Esophagus mucosa (tissue), 1 donor: Measurements from ENCODE around the gene TRAPPC10. TPM values are rescaled to one million over a fixed set of nuclear protein-coding genes. Genes with fewer than 3 reads are reported as not detected.

Source experiments
- ATAC-seq: fragments of 200-7000 bp; cut with Tn5 transposase; one replicate; pipeline ENCODE4 v1.9.1; 2020
- total RNA-seq: library from RNA; stranded (reverse); gene quantifications from one replicate; pipeline ENCODE4 v1.2.4, GENCODE V29; 2023
- donor health status: DM: yes; HTN: yes; CAD: no.

Gene TRAPPC10
- total RNA-seq, 1 donor from 2014 or later: 20.2 TPM

DNA sequence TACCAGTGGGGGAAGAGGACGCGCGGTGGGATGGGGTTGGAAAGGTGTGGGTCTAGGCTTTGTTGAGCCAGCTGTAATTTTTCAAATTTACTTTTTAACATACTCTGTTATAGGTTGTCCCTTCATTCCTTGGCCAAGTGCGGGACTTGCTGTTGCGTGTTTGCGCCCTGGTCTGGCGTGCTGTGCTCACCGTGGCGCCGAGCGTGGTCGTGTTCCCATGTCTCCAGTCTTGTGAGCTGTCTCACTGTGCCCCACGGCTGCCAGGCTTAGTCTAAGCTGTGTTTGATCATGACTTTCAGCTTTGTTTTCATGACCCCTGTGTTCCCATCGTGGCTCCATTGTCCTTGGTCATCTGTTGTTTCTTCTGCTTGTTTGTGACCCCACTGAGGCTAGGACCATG is 26.0 kb downstream of the TRAPPC10 start:
- ATAC-seq: no peak

DNA sequence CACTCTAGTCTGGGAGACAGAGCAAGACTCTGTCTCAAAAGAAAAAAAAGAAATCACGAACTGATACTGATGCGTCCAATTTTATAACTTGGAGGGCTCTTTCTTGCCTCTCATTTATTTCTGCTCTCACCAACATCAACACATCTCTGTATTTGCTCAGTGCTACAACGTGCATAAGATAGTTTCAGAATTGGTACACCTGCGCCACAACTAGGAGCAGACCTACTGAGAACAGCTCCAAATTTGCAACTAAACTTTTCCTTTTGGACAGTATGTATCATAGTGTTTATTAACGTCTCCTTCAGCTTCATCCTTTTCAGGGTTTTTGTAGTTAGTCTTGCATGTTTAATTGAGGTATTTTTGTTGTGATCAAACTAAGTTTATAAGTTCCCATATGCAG is 27.7 kb downstream of the TRAPPC10 start:
- no peak for ATAC-seq

- ATAC-seq: no peak
Measured at GRCh38 chr21:44043613-44044012, 31.5 kb downstream of the TRAPPC10 start.

DNA sequence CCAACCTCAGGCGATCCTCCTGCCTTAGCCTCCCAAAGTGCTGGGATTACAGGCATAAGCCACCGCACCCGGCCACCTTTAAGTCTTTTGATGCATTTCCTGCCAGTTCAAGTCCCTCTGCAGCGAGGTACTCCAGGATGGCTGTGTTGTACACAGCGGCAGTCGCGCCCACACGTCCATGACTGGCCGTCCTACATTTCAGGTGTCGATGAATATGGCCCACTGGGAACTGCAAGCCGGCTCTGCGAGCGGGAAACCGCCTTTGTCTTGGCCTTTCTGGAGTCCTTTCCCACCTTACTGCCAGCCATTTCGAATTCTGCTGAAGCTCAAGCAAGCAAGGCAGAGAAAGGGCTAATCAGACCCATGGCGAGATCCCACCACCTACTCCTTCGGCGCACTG is 34.6 kb downstream of the TRAPPC10 start:
- no peak for ATAC-seq

DNA sequence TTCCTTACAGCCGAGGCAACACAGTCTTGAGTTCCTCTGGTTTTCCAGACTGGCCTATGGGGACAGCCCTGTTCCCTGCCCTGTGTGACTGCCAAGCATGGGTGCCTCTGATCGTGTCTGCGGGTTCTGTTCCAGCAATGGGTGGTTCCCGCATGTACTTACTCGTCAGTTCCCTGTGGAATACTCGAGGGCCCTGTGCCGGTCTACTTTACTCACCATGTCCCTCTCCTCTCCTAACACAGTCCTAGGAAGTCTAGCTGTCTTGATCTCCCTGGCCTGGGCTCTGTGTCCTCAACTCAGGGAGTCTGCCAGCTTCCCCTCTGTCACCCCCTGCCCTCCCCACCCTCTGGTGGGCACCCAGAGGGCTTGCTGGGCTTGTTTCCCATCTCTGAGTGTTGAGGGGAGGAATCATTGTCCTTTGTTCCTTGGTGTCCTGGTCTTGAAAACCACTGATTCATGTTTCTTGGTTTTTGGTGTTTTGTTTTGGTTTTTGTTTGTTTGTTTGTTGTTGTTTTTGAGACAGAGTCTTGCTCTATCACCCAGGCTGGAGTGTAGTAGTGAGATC is 36.0 kb downstream of the TRAPPC10 start:
- no peak for ATAC-seq

DNA sequence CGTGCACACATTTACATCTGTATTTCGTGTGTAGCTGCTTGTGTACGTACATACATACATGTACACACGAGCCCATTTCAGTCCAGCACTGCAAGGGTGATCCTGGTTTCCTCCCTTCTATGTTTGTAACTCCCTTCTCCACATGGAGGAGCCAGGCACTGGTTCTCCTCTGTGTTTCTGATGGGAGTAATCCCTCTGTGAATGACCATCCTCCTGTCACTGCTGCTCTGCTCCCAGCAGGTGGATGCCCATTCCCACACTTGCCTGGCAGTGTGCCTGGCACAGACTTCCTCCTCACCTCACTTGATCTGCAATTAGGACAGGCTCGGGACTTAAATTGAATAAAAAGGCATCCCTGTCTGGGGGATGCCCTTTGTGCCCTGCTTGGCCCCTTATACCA is 37.1 kb downstream of the TRAPPC10 start:
- no peak for ATAC-seq

DNA sequence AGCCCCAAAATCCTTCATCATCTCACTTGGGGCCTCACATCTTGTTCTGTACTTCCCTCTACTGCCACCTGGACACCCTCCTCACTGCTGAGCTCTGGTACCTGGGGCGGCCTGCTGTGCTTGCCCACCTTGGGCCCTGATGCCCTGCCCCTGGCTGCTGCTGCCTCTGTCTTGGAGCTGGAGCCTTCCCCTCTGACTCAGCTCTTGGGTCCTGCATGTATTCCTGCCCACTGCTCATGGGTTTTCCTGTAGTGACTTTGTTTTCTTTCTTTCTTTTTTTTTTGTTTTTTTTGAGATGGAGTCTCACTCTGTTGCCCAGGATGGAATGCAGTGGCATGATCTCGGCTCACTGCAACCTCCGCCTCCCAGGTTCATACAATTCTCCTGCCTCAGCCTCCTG is 37.5 kb downstream of the TRAPPC10 start:
- ATAC-seq: peak; percentile 17

DNA sequence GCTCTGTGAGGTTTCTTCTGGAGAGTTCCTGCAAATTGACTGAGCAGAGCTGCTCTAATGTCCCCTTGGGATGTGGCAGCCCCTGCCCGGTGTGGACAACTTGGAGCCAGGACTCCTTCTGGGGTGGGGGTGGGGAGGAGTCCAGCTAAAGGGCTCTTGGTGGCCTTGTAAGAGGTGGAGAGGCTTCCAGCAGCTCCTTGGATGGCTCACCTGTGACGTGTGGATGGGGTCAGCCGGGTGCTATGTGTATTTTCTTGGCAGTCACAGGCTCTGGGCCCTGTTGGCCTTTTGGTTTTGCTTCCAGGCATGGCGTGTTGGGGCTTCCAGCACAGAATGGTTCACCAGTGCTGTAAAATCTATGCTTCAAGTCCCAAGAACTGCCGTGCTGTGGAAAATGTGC is 38.2 kb downstream of the TRAPPC10 start:
- ATAC-seq: no peak

- no peak for ATAC-seq
Measured at GRCh38 chr21:44051462-44051941, 39.4 kb downstream of the TRAPPC10 start.

DNA sequence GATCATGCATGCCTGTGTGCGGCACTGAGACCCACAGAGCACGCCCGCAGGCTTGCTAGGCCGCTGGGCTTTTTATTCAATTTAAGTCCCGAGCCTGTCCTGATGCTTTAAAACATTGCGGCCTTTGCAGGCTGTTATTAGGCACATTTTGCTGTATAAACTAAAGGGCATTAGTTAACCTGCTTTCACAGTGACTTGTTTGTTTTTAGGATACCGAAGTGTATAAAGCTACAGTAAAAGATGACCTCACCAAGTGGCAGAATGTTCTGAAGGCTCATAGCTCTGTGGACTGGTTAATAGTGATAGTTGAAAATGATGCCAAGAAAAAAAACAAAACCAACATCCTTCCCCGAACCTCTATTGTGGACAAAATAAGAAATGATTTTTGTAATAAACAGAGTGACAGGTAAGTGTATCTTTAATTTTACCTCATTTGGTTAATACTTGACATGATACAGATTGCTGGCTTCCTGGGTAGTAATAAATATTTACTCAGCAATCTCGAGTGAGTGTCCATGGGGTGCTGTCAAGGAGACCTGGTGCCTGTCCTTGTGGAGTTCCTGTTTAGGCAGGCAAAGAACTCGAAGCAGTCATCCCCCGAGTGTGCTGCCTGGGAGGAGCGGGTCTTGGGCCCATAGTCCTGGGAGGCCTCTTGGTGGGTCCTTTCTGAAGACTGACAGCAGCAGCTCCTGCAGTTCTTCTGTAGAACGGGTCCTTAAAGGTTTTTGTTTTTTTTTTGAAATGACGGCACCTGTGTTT is 40.1 kb downstream of the TRAPPC10 start:
- no peak for ATAC-seq

- ATAC-seq: no peak
Measured at GRCh38 chr21:44052830-44053226, 40.7 kb downstream of the TRAPPC10 start.

- ATAC-seq: no peak
Measured at GRCh38 chr21:44053567-44053966, 41.5 kb downstream of the TRAPPC10 start.

- no peak for ATAC-seq
Measured at GRCh38 chr21:44054710-44055109, 42.6 kb downstream of the TRAPPC10 start.

DNA sequence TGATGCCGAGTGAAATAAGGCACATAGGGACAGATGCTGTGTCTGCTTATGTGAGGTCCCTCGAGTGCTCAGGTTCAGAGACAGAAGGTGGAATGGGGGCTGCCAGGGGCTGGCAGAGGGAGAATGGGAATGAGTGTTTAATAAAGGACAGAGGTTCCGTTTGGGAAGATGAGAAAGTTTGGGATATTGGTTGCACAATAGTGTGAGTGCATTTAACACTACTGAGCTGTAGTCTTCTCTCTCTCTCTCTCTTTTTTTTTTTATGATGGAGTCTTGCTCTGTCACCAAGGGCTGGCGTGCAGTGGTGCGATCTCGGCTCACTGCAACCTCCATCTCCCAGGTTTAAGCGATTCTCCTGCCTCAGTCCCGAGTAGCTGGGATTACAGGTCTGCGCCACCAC is 44.9 kb downstream of the TRAPPC10 start:
- ATAC-seq: no peak

GRCh38 chr21:44057960-44058651 is 46.0 kb downstream of the TRAPPC10 start:
- peak; percentile 26 for ATAC-seq

DNA sequence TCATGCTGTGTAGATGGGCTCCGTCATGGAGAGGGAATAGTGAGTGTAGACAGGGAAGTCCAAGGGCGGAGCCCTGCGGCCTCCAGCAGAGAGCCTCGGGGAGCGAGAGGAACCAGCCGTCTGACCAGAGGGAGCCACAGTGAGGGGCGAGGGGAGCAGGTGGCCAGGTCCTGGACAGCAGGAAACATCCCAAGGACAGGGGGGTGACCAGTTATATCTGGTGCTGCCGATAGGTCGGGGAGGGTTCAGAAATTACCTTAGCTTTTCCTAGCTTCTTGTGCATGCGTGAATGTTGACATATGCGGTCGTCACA is 46.5 kb downstream of the TRAPPC10 start:
- ATAC-seq: peak; percentile 21

DNA sequence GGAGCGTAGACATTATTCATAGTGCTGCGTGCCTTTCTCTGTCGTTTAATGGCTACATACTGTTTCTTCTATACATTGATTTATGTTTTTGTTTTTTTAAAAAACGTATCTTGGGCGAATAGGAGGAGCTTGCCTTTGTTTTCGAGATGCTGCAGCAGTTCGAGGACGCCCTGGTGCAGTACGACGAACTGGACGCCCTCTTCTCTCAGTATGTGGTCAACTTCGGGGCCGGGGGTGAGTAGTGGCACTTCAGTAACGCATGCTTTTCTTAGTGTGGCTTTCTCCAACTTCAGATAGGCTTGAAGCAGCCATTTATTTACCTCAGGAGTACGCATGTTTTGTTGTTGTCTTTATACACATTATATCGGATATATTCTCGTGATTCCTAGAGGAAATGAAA is 46.9 kb downstream of the TRAPPC10 start:
- ATAC-seq: no peak

- ATAC-seq: no peak
Measured at GRCh38 chr21:44059710-44060109, 47.6 kb downstream of the TRAPPC10 start.

GRCh38 chr21:44062380-44062779 is 50.3 kb downstream of the TRAPPC10 start:
- no peak for ATAC-seq

GRCh38 chr21:44063151-44063912 is 51.2 kb downstream of the TRAPPC10 start:
- ATAC-seq: no peak

- no peak for ATAC-seq
Measured at GRCh38 chr21:44064852-44065403, 52.8 kb downstream of the TRAPPC10 start.

DNA sequence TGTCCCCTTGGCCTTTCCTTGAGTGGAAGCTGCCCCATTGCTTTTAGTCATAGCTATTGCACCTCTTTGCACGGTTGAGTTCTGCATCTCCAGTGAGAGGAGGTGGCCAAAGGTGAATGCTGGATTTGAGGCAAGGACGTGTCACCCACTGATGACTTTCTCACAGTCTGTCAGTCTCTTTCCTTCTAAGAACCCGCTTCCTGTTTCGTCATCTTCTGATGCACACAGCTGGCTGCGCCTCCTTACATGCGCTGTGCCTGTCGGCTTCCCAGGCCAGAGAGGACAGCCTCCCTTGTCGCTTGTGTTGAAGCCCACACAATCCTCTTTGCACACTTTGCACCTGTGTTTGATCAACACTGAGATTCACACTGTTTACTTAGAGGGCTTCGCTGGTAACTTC is 53.3 kb downstream of the TRAPPC10 start:
- ATAC-seq: no peak

- no peak for ATAC-seq
Measured at GRCh38 chr21:44066116-44066515, 54.0 kb downstream of the TRAPPC10 start.
